IPS-18c (cell line): ENCODE measurements around the gene ZNF12.
A peak's percentile ranks its signal among the peaks of the same experiment; 100 is the strongest.
"Not testable (repeated sequence)": the region's sequence is repeated elsewhere in the genome, so short reads cannot be mapped to it uniquely, and the experiment has no call there.

Experiments
- H3K4me3 ChIP-seq: 2 replicates; pipeline ENCODE4 v1.7.0; 2013; ENCODE audit warnings: low read depth, mild to moderate bottlenecking, low read length, moderate library complexity; ENCODE audit not compliant: insufficient read depth
- H3K9me3 ChIP-seq: one replicate; pipeline ENCODE4 v1.6.1; 2013; ENCODE audit warnings: mild to moderate bottlenecking, low read length, moderate library complexity; ENCODE audit not compliant: control insufficient read depth, insufficient read depth

The ZNF12 gene

DNA sequence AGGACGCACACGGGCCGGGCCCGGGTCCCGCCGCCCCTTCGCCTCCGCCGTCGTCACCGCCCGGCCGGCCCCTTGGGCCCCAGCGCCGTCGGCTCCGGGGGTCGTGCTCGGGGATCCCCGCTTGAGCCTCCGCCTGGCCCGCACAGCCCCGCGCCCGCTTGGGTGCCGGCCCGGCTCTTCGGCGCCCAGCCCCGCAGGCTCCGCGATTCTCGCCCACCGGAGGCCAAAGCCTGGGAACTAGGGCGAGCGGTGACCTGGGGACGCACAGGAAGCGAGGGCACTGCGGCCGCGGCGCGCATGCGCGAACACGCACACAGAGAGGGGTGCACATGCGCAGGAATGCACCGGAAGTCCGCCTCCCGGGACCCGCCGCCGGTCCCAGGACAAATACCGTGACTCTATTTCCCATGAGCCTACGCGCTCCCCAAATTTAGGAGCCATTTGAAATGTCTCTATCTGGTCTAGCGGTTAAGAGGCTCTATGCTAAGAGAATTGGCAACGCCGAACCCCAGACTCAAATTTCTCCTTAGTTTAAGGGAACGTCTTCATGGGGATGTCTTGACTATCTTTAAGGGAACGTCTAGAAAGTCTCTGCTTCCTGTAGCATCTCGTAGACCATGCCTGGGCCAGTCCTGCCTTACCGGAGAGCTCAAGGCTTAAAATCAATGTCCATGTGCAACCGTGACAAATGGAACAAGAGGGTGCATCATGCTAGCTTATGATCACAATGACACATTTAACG is at the start of gene ZNF12:
TSS of gene ZNF12 (minus strand) at position 282 of the 742 bp plus-strand sequence. CDS start 1,774 bp downstream, outside the sequence.
- peak within 1 kb of the TSS; percentile 75 for H3K4me3 ChIP-seq
- H3K9me3 ChIP-seq = peaks cover 2% of the 10 kb centered on the region

DNA sequence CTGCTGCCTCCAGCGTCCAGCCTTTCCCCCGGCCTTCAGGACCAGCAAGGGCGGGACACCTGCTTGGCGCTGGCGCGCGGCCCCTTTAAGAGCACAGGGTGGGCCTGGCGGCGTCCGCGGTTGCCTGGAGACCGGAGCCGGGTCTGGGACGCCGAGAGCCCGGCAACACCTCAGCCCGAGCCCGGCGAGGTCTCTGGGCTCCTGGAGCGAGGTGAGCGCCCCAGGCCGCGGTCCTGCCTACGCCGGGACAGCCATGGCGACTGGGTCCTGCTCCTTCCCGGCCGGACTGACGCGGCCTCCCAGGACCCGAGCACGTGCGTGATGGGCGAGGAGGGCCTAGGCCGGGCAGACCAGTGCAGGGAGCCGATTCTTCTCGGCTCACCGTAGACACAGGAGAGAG is 47.2 kb upstream of the ZNF12 start, which contains the start of gene RSPH10B2:
TSS of gene RSPH10B2 (plus strand) at position 140 of the 400 bp plus-strand sequence. CDS start 3,575 bp downstream, outside the sequence.
- H3K4me3 ChIP-seq, H3K9me3 ChIP-seq: not testable (repeated sequence)

DNA sequence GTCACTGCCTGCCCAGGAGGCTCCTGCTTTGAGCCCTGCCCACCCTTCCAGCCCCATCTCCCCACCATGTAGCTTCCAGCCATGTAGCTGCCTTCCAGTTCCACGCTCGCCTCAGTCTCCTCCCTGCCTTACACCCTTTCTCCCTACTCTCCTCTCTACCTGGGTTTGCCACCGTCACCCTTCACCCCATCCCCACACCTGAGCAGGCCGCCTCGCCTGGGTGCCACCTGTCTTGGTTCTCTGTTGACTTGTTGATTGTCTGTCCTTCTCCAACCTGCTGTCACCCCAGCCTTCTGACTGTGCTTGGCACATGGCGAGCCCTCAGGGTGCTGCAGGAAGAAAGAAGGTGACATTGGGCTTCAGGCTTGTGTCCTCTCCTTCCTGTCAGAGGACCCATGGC is 43.4 kb upstream of the ZNF12 start:
- H3K9me3 ChIP-seq = not testable (repeated sequence)

DNA sequence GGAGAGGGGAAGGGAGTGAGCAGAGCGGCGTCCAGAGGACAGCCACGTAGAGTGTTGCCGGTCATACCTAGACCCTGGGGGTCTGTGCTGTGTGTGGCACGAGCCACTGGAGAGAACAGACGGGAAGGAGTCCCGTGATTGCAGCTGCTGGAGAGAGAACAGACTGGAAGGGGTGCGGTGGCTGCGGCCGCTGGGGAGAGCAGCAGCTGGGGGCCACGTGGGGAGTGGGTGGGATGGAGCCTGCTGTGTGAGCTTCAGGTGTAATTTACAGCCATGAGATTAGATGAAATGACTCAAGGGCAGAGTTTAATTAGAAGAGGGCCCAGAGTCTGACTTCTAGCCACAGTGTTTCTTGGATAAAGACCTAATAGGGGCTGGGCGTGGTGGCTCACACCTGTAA is 42.6 kb upstream of the ZNF12 start:
- not testable (repeated sequence) for H3K4me3 ChIP-seq, H3K9me3 ChIP-seq

More for the DNA sequence above, 43.4 kb upstream of the ZNF12 start:
- not testable (repeated sequence) for H3K4me3 ChIP-seq

DNA sequence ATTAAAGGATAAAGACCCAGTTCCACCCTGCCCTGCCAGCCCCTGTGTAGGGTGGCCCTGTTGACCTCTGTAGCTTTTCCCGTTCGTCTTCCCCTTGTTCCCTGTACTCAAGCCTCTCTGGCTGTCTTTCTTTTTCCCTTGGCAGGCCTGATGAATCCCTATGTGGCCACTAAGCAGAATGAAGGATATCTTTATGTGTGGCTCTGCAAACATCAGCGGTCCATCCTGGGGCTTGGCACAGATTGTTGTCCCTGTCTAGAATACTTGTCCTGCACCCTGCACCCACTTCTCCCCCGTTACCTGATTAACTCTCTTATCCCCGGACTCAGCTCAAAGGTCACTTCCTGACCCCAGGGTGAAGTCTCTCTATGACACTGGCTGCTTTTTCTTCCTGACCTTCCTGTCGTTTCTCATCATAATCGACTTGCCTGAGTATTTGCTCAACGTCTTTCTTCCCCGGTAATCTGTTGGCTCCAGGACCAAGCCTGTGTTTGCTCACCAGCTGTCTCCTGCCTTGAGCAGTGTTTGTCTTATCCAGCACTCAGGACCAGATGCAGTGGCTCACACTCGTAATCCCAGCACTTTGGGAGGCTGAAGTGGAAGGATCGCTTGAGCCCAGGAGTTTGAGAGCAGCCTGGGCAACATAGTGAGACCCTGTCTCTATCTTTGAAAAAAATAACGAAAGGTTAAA is 37.8 kb upstream of the ZNF12 start:
- not testable (repeated sequence) for H3K4me3 ChIP-seq, H3K9me3 ChIP-seq

DNA sequence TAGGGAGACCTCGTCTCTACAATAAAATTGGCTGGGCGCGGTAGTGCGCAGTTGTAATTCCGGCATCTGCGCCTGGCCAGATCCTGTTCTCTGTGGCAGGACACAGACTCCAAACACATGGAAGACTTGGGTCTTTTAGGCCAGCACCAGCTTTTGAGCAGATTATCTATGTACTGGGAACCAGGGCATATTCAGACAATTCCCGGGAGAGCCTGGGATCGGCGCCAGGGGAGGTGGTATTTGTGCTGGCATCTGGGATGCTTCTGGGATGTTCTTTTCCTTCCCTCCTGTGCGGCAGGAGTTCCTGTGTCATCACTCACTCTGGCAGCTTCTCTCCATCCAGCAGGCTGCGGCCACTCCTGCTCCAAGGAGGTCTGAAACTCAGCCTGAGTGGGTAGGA is 31.7 kb upstream of the ZNF12 start:
- not testable (repeated sequence) for H3K9me3 ChIP-seq, H3K4me3 ChIP-seq

DNA sequence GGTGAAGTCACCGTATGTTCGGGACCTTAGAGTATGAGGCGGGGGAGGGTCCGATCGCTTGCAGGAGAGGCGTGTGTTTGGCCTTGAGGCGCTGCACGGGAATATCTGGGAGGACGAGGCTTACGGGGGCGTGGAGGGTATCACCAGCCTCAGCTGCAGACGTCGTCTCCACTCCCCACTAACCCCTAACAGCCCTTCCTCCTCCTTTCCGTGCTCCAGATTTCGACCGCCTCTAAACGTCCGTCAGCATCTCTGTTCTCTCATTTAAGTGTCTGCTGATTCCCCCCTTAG is 23.5 kb upstream of the ZNF12 start:
- peaks cover 3% of the 10 kb centered on the region for H3K9me3 ChIP-seq
- H3K4me3 ChIP-seq = peak overlapping the region; percentile 94

DNA sequence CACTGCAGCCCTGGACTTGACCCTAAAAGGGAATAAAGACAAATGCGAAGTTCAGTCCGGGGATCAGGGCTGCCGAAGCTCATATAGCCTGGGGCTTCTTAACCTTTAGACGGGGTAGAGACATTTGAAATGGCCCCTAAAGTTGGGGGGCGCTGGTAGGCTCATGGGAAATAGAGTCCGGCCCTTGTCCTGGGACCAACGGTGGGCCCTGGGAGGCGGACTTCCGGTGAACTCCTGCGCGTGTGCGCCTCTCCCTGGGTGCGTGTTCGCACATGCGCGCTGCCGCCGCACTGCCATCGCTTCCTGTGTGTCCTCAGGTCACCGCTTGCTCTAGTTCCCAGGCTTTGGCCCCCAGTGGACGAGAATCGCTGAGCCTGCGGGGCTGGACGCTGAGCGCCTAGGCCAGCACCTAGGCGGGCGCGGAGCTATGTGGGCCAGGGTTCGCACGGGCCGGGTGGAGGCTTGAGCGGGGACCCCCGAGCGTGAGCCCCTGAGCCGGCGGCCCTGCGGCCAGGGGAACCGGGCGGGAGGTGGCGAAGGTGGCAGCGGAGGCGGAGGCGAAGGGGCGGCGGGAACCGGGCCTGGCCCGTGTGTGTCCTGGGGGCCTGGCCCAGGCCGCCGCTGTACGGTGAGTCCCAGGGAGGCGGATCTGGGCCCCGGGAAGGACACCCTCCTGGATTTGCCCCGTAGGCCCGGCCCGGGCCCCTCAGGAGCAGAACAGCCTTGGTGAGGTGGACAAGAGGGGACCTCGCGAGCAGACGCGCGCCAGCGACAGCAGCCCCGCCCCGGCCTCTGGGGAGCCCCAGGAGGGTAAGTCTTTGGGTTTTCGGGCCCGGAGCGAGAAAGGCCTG is 23.0 kb upstream of the ZNF12 start:
- Histone ChIP-seq H3K4me3 (peak overlapping the region; percentile 94), H3K9me3 (peaks cover 3% of the 10 kb centered on the region)

DNA sequence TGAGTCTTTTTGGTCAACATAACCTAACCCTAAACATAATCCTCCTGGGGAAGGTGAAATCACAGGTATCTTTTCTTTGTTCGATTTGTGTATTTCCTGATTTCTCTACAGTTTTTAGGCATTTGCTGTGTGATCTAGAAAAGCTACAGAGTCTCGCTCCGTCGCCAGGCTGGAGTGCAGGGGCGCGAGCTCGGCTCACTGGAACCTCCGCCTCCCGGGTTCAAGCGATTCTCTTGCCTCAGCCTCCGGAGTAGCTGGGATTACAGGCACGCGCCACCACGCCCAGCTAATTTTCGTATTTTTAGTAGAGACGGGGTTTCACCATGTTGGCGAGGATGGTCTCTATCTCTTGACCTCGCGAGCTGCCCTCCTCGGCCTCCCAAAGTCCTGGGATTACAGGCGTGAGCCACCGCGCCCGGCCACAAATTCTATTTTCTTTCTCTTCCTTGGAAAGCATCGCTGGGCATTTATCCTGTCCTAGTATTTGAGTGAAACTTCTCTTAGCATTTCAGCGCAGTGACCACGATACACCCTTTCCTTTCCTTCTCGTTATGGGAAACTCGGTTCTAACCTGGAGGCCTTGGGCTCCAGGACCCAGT is 22.2 kb upstream of the ZNF12 start:
- not testable (repeated sequence) for H3K9me3 ChIP-seq
- peak overlapping the region; percentile 36; the same call in 1 of the 2 replicates for H3K4me3 ChIP-seq

DNA sequence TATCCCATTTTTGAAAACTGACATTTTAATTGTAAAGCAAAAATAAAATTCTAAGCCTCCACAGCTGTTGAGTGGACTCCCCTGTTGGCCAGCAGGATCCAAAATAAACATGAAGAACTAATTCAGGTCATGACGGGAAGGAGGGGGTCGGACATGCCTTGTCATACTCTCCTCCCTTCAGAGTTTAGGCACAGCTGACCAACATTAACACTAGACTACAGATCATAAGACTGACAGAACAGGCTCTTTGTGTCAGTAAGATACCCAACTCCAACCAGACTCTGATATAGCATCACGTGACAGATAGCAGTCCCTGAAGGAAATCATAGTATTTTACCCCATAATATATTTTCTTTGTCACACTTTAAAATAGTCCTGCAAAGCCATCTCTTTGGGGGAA is 20.9 kb upstream of the ZNF12 start:
- Histone ChIP-seq H3K4me3 (no peak overlapping the region), H3K9me3 (peaks cover 3% of the 10 kb centered on the region)

DNA sequence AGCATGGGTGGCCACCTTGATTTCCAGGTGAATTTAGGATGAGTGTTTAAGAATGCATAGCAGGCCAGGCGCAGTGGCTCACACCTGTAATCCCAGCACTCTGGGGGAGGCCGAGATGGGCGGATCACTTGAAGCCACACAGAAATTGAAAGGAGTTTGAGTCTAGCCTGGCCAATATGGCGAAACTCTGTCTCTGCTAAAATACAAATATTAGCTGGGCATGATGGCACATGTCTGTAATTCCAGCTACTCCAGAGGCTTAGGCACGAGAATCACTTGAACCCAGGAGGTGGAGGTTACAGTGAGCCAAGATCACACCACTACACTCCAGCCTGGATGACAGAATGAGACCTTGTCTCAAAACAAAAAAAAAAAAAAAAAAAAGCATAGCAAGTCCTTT is 19.6 kb upstream of the ZNF12 start:
- not testable (repeated sequence) for H3K4me3 ChIP-seq, H3K9me3 ChIP-seq

DNA sequence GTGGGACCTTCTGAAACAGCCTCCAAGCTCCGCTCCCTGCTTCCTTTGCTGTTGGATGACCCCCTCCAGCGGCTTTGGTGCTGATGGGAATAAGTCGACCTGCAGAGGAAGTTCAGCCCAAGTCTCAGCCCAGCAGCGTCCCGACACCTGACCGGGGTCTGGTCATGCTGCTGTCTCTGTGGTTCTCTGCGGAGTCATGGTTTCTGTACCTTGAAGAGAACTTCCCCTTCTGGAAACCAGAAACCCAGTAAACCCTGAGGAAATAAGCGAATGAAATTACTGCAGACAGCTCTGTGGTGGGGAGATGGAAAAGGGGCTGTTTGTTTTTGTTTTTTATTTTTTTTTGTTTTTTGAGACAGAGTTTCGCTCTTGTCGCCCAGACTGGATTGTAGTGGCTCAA is 18.3 kb upstream of the ZNF12 start:
- Histone ChIP-seq H3K9me3 (peaks cover 3% of the 10 kb centered on the region), H3K4me3 (no peak overlapping the region)

DNA sequence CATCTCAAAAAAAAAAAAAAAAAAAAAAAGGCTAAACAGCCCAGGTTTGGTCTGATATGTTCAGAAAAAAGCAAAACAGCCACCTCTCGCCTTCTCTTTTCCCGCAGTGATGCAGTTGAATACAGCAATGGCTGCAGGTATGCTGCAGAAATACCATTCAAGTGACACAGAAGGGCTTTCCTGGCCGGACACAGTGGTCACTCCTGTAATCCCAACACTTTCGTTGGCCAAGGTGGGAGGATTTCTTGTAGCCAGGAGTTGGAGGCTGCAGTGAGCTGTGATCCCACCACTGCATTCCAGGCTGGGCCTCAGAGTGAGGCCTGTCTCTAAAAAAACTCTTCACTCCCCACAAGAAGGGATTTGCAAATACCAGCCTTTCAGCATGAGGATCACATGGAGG is 17.6 kb upstream of the ZNF12 start:
- H3K9me3 ChIP-seq = not testable (repeated sequence)

DNA sequence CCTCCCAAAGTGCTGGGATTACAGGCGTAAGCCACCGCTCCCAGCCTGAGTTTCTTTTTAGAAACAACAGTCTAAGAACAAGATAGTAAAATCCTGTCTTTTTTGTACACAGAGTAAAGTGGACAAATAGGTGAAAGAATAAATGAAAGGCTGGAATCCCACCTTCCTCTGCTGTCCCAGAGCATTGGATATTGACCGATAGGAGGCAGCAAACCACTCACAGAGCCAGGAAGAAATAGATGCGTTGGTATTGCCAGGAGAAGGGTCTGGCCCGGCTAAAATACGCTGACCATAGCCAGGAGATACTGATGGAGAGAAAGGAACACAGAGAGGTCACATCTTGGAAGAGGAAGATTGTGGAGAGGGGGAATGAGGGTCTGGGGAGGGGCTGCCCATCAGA is 11.4 kb upstream of the ZNF12 start:
- Histone ChIP-seq H3K9me3 (no peaks in the 10 kb centered on the region), H3K4me3 (no peak overlapping the region)

More for the DNA sequence above, 17.6 kb upstream of the ZNF12 start:
- not testable (repeated sequence) for H3K4me3 ChIP-seq

DNA sequence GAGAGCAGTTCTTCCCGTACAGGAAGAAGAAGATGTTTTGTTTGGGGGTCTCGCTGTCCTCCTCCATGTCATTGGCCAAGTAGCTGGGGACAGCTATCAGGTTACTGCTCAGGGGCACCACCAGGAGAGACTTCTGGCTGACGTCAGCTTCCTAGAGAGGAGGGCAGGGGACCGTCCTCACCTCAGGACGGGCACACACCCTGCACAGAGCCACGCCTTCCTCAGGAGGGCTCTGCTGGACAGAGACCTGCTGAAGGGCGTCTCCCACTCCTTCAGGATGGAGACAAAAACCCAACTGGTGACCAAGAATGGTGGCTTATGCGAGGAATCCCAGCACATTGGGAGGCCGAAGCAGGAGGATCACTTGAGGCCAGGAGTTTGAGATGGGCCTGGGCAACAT is 9.2 kb upstream of the ZNF12 start:
- H3K4me3 ChIP-seq, H3K9me3 ChIP-seq: not testable (repeated sequence)

DNA sequence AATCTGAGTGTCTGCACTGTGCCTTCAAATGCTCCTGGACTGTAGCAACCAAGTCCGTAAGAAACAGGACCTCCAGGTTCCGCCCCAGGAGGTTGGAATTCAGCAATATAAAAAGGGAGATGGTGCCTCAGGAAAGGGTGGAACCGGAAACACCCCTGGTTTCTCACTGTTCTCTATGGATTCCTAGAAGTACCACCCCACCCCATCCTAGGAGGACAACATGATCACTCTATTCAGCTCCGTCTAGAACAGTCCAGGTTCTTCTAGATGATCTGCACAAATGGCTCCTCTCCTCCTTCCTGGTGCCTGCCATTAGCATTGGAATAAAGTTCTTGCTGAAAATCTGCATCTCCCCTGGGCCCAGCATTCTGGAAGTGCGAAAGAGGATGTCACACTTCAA is 7.6 kb upstream of the ZNF12 start:
- Histone ChIP-seq H3K9me3 (no peaks in the 10 kb centered on the region), H3K4me3 (no peak overlapping the region)

DNA sequence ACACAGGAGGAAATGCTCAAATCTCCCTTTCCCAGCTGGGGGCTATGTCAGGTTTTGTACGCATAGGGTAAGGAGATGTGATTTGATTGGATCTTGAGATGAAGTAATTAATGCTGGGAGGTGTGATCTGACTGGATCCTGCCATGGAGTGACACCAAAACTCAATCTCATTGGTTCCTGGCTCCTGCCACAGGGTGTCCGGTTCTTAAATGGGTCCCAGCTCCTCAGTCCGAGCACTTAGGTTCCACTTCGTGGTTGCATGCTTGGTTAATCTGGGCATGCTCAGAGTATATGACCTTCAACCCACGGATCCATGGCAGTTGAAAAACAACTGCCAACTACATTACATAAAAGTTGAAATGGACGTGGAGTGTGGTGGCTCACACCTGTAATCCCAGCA is 3.1 kb upstream of the ZNF12 start:
- no peak overlapping the region for H3K4me3 ChIP-seq
- no peaks in the 10 kb centered on the region for H3K9me3 ChIP-seq
